Naive thymus-derived CD8-positive, alpha-beta T cell (primary cell): ENCODE measurements around the gene CA9. TPM values are rescaled to one million over a fixed set of nuclear protein-coding genes. Genes with fewer than 3 reads are reported as not detected.
"Not testable (repeated sequence)": the region's sequence is repeated elsewhere in the genome, so short reads cannot be mapped to it uniquely, and the experiment has no call there.

Experiments
- ATAC-seq, 2 donors: fragments of 150-1000 bp; cut with Tn5 transposase in 1 of 2; sonication (Bioruptor Pico), chemical (Tn5 transposase) in 1 of 2; 1 replicate in 1 of 2; 2 replicates in 1 of 2; pipeline ENCODE4 v1.10.0; 2021; ENCODE audit warnings: mild to moderate bottlenecking in 2 of 2, moderate library complexity in 2 of 2
- POLR2A ChIA-PET: fragments of 350-600 bp; sonication (Branson Sonifier 250); formaldehyde crosslinking; loops from one replicate; lab custom pipeline; 2021; ENCODE audit warnings: antibody characterized with exemption; lab: Charles Lee
- DNase-seq, 10 donors: peaks; one replicate each; pipeline versions ENCODE4 v3.0.0 to v3.0.0-alpha.2; 2020 to 2022
- H3K27ac Mint-ChIP-seq, 10 donors: one replicate each; pipeline ENCODE4 v1.8.0; 2020 to 2022; ENCODE audit warnings: mild to moderate bottlenecking in 10 of 10, mixed read lengths in 10 of 10, moderate library complexity in 4 of 10, inconsistent platforms in 1 of 10
- H3K27me3 Mint-ChIP-seq, 5 donors: one replicate each; pipeline ENCODE4 v1.8.0; 2021 to 2022; ENCODE audit warnings: mixed read lengths in 5 of 5
- H3K36me3 Mint-ChIP-seq, 3 donors: one replicate each; pipeline ENCODE4 v1.8.0; 2020 to 2022; ENCODE audit warnings: mixed read lengths in 3 of 3, mild to moderate bottlenecking in 2 of 3, inconsistent platforms in 1 of 3
- H3K4me1 Mint-ChIP-seq, 4 donors: one replicate each; pipeline ENCODE4 v1.8.0; 2021 to 2022; ENCODE audit warnings: mixed read lengths in 4 of 4
- H3K4me3 Mint-ChIP-seq, 10 donors: one replicate each; pipeline ENCODE4 v1.8.0; 2020 to 2022; ENCODE audit warnings: mild to moderate bottlenecking in 10 of 10, mixed read lengths in 10 of 10, moderate library complexity in 6 of 10, inconsistent platforms in 1 of 10
- H3K9me3 Mint-ChIP-seq, 9 donors: one replicate each; pipeline ENCODE4 v1.8.0; 2020 to 2022; ENCODE audit warnings: mixed read lengths in 9 of 9, mild to moderate bottlenecking in 3 of 9, inconsistent platforms in 1 of 9, moderate library complexity in 1 of 9
- polyA plus RNA-seq, 3 donors: library from polyadenylated mRNA; unstranded; fragments of 300-500 nt; fragmentation: Illumina TruSeq; gene quantifications; one replicate each; pipeline ENCODE4 v1.2.3, GENCODE V29; 2021
- total RNA-seq, 8 experiments: library from RNA in 2 of 8; stranded (reverse) in 2 of 8; gene quantifications; one replicate each; pipeline ENCODE4 v1.2.3 and lab custom pipeline; 2021 to 2026

CA9 gene
- not detected for total RNA-seq
- polyA plus RNA-seq = not detected
- total RNA-seq (lab: John Stamatoyannopoulos, UW) = 0 to 0.09 (median 0) reads per million in 6 experiments

GRCh38 chr9:35673132-35674024 lies at the start of gene CA9:
TSS of gene CA9 (plus strand) at chr9:35673928. CDS start at chr9:35673960, 32 bp downstream.
- peaks cover 0 to 6% (median 0%) of the 10 kb centered on the region in 5 donors for H3K27me3 Mint-ChIP-seq
- H3K27ac Mint-ChIP-seq = peak within 1 kb of the TSS in 4 of 10 donors; percentile 18 to 63 (median 42)
- peak within 1 kb of the TSS; percentile 32 to 82 (median 68) for H3K4me3 Mint-ChIP-seq
- peaks cover 12 to 18% (median 16%) of the 10 kb centered on the region in 4 donors for H3K4me1 Mint-ChIP-seq
- no peaks in the 10 kb centered on the region for H3K36me3 Mint-ChIP-seq
- DNase-seq = no peak
- POLR2A ChIA-PET = interaction anchor here (0.5 to 1.1 kb wide), 2 partner anchors 9 to 37 kb away, joined by 4 to 5 read pairs; partner anchors contain the start of gene ARHGEF39
- no peak for ATAC-seq
- no peaks in the 10 kb centered on the region for H3K9me3 Mint-ChIP-seq

GRCh38 chr9:35627575-35627974 lies 46.2 kb upstream of the CA9 start:
- POLR2A ChIA-PET = no interaction called here
- no peak overlapping the region for H3K4me3 Mint-ChIP-seq
- H3K27ac Mint-ChIP-seq = no peak overlapping the region
- H3K27me3 Mint-ChIP-seq = no peaks in the 10 kb centered on the region
- no peaks in the 10 kb centered on the region for H3K36me3 Mint-ChIP-seq
- H3K4me1 Mint-ChIP-seq = peaks cover 4 to 21% (median 8%) of the 10 kb centered on the region in 4 donors
- no peaks in the 10 kb centered on the region for H3K9me3 Mint-ChIP-seq
- DNase-seq = no peak
- ATAC-seq = no peak

GRCh38 chr9:35628389-35628991 lies 45.2 kb upstream of the CA9 start:
- Mint-ChIP-seq H3K9me3 (no peaks in the 10 kb centered on the region), H3K27ac (no peak overlapping the region), H3K4me3 (no peak overlapping the region), H3K36me3 (no peaks in the 10 kb centered on the region), H3K4me1 (peaks cover 4 to 21% (median 8%) of the 10 kb centered on the region in 4 donors), H3K27me3 (no peaks in the 10 kb centered on the region)
- DNase-seq = no peak
- ATAC-seq = no peak
- POLR2A ChIA-PET = interaction anchor here (0.7 to 2.4 kb wide), 2 partner anchors 9 to 17 kb away, joined by 3 to 9 read pairs; no protein-coding TSS in a partner anchor

GRCh38 chr9:35629597-35629996 lies 44.1 kb upstream of the CA9 start:
- peaks cover 4 to 29% (median 8%) of the 10 kb centered on the region in 4 donors for H3K4me1 Mint-ChIP-seq

GRCh38 chr9:35635730-35636129 lies 38.0 kb upstream of the CA9 start:
- H3K27me3 Mint-ChIP-seq = no peaks in the 10 kb centered on the region
- H3K4me1 Mint-ChIP-seq = peaks cover 21 to 69% (median 48%) of the 10 kb centered on the region in 4 donors
- DNase-seq = no peak
- ATAC-seq = no peak
- H3K4me3 Mint-ChIP-seq = peak overlapping the region in 1 of 10 donors; percentile 59
- POLR2A ChIA-PET = interaction anchor here (0.8 to 2.3 kb wide), 2 partner anchors 12 to 17 kb away, joined by 3 to 10 read pairs; no protein-coding TSS in a partner anchor
- peaks cover 0 to 4% (median 2%) of the 10 kb centered on the region in 3 donors for H3K36me3 Mint-ChIP-seq
- H3K9me3 Mint-ChIP-seq = no peaks in the 10 kb centered on the region
- H3K27ac Mint-ChIP-seq = peak overlapping the region in 4 of 10 donors; percentile 13 to 92 (median 76)

More at GRCh38 chr9:35629597-35629996, 44.1 kb upstream of the CA9 start:
- DNase-seq (no peak), ATAC-seq (no peak)
- Mint-ChIP-seq H3K27me3 (no peaks in the 10 kb centered on the region), H3K27ac (no peak overlapping the region), H3K9me3 (no peaks in the 10 kb centered on the region), H3K4me3 (no peak overlapping the region), H3K36me3 (no peaks in the 10 kb centered on the region)
- POLR2A ChIA-PET = interaction anchor here (0.7 to 2.4 kb wide), 3 partner anchors 10 to 18 kb away, joined by 4 to 9 read pairs (median 5); no protein-coding TSS in a partner anchor

- H3K4me3 Mint-ChIP-seq = peak overlapping the region in 4 of 10 donors; percentile 8 to 59 (median 30)
- no peak for ATAC-seq
- POLR2A ChIA-PET = interaction anchor here (2.3 kb wide), 1 partner anchor 11 kb away, joined by 10 read pairs; no protein-coding TSS in a partner anchor
These were observed 37.4 kb upstream of the CA9 start for GRCh38 chr9:35636135-35636876.

DNA sequence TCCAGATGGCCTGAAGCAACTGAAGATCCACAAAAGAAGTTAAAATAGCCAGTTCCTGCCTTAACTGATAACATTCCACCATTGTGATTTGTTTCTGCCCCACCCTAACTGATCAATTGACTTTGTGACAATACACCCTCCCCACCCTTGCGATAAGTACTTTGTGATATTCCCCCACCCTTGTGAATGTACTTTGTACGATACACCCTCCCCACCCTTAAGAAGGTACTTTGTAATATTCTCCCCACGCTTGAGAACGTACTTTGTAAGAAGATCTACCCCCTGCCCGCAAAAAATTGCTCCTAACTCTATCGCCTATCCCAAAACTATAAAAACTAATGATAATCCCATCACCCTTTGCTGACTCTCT lies 36.9 kb upstream of the CA9 start:
- not testable (repeated sequence) for ATAC-seq, DNase-seq, H3K9me3 Mint-ChIP-seq, H3K36me3 Mint-ChIP-seq, H3K27me3 Mint-ChIP-seq
- Mint-ChIP-seq H3K4me3 (peak overlapping the region in 3 of 10 donors; percentile 26 to 45 (median 44)), H3K4me1 (peaks cover 21 to 80% (median 56%) of the 10 kb centered on the region in 4 donors), H3K27ac (peak overlapping the region in 6 of 10 donors; percentile 52 to 92 (median 74))
- POLR2A ChIA-PET = interaction anchor here (2.3 kb wide), 1 partner anchor 10 kb away, joined by 10 read pairs; no protein-coding TSS in a partner anchor

More at GRCh38 chr9:35636135-35636876, 37.4 kb upstream of the CA9 start:
- Mint-ChIP-seq H3K27ac (peak overlapping the region in 6 of 10 donors; percentile 57 to 92 (median 76)), H3K36me3 (peaks cover 0 to 4% (median 2%) of the 10 kb centered on the region in 3 donors), H3K27me3 (no peaks in the 10 kb centered on the region), H3K4me1 (peaks cover 21 to 75% (median 52%) of the 10 kb centered on the region in 4 donors), H3K9me3 (no peaks in the 10 kb centered on the region)
- no peak for DNase-seq

- H3K36me3 Mint-ChIP-seq, H3K9me3 Mint-ChIP-seq, H3K27me3 Mint-ChIP-seq, ATAC-seq, DNase-seq: not testable (repeated sequence)
- Mint-ChIP-seq H3K4me1 (peaks cover 21 to 86% (median 56%) of the 10 kb centered on the region in 4 donors), H3K27ac (peak overlapping the region in 9 of 10 donors; percentile 30 to 93 (median 87)), H3K4me3 (peak overlapping the region in 5 of 10 donors; percentile 7 to 81 (median 58))
- POLR2A ChIA-PET = interaction anchor here (1.3 to 2.0 kb wide), 2 partner anchors 10 to 18 kb away, joined by 6 to 8 read pairs; no protein-coding TSS in a partner anchor
These were observed 36.2 kb upstream of the CA9 start for GRCh38 chr9:35637427-35637955.

DNA sequence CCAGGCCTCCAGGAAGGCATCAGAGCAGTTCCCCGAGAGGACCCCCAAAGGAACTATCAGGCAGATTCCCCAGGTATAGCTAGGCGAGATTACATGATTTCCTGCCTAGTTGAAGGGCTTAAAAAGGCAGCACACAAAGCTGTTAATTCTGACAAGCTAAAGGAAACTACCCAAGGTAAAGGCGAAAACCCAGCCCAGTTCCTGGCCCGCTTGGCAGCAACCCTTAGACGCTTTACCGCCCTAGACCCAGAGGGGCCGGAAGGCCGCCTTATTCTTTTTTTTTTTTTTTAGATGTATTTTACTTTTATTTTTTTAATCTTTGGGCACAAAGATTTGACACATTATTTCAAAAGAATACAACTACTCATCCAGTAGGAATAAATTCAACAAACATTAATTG lies 35.0 kb upstream of the CA9 start:
- H3K27me3 Mint-ChIP-seq, H3K9me3 Mint-ChIP-seq, H3K36me3 Mint-ChIP-seq: not testable (repeated sequence)
- ATAC-seq = peak; percentile 77 to 84
- peak overlapping the region; percentile 47 to 81 (median 64) for H3K4me3 Mint-ChIP-seq
- POLR2A ChIA-PET = interaction anchor here (0.7 to 2.5 kb wide), 8 partner anchors 9 to 93 kb away, joined by 3 to 8 read pairs (median 6); partner anchors contain the start of genes CCDC107, RMRP, SIT1 and TESK1
- peak in 5 of 10 donors; percentile 30 to 74 (median 57) for DNase-seq
- H3K4me1 Mint-ChIP-seq = peaks cover 22 to 97% (median 60%) of the 10 kb centered on the region in 4 donors
- peak overlapping the region; percentile 58 to 93 (median 90) for H3K27ac Mint-ChIP-seq

GRCh38 chr9:35639225-35639624 lies 34.5 kb upstream of the CA9 start:
- not testable (repeated sequence) for H3K36me3 Mint-ChIP-seq, DNase-seq, H3K9me3 Mint-ChIP-seq, H3K27me3 Mint-ChIP-seq
- Mint-ChIP-seq H3K27ac (peak overlapping the region in 9 of 10 donors; percentile 38 to 93 (median 82)), H3K4me1 (peaks cover 22 to 94% (median 60%) of the 10 kb centered on the region in 4 donors), H3K4me3 (peak overlapping the region in 8 of 10 donors; percentile 23 to 66 (median 52))
- peak; percentile 41 to 66 for ATAC-seq
- POLR2A ChIA-PET = interaction anchor here (0.7 to 2.5 kb wide), 6 partner anchors 8 to 92 kb away, joined by 4 to 7 read pairs (median 6); partner anchors contain the start of genes CCDC107, RMRP, SIT1 and TESK1

DNA sequence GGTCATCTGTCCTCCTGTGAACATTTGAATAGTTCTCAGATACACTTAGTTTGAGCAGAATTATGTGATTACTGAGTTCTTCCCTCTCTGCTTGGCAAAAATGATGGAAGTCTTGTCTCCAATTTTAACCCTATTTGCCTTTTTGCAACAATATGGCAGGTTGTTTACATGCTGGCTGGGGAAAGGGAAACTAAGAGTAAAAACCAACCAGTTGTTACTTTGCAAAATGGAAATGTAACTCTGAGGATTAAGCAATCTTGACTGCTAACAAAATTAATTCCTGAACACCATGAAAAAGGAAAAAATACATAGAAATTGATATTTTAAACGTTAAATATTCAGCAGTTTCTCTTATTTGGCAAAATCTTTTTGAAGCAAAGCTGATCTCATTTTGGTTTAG lies 34.1 kb upstream of the CA9 start:
- ATAC-seq (no peak), DNase-seq (no peak)
- no peaks in the 10 kb centered on the region for H3K9me3 Mint-ChIP-seq
- peak overlapping the region in 9 of 10 donors; percentile 24 to 93 (median 81) for H3K27ac Mint-ChIP-seq
- H3K4me1 Mint-ChIP-seq = peaks cover 22 to 94% (median 63%) of the 10 kb centered on the region in 4 donors
- POLR2A ChIA-PET = interaction anchor here (1.0 to 2.5 kb wide), 5 partner anchors 8 to 92 kb away, joined by 4 to 7 read pairs (median 6); partner anchors contain the start of genes CCDC107, RMRP, SIT1 and TESK1
- peak overlapping the region in 7 of 10 donors; percentile 1 to 66 (median 50) for H3K4me3 Mint-ChIP-seq
- H3K36me3 Mint-ChIP-seq = peaks cover 0 to 4% (median 2%) of the 10 kb centered on the region in 3 donors
- H3K27me3 Mint-ChIP-seq = no peaks in the 10 kb centered on the region
